NCI-H2227 (cell line): ENCODE data around the gene RGS9.

Source experiments
- DNase-seq: peaks from one replicate; lab custom pipeline; 2025; ENCODE audit not compliant: unreplicated experiment; lab: John Stamatoyannopoulos, UW

The RGS9 gene

DNA sequence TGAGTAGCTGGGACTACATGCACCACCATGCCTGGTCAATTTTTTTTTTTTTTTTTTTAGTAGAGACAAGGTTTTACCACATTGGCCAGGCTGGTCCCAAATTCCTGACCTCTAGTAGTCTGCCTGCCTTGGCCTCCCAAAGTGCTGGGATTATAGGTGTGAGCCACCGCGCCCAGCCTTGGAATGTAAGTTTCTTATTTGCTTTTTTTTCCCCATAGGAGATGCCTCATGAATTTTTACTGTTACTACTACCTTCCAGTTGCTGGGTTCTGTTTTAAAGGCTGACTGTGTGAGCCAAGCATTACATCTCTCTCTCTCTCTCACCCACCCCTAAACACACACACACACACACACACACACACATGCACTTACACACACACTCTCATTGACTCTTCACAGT lies 112.6 kb downstream of the RGS9 start:
- no peak for DNase-seq

DNA sequence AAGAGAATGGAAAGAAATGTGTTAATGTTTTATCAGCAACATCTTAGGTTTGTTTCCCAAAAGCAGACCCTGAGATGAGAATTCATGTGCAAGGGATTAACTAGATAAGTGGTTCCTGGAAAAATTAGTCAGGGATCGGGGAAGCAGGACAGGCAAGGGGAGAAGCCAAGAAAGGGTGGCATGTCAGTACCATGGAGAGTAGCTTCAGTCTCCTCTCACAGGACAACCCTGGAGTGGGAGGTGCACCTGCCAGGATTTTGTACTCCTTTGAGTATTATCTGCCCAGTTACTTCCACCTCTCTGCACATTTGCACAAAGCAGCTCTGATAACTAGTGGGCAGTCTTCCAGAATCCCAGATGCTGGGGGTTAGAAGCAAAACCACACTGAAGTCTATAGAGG lies 117.0 kb downstream of the RGS9 start:
- no peak for DNase-seq

GRCh38 chr17:65259281-65259680 lies 122.1 kb downstream of the RGS9 start:
- DNase-seq: no peak

DNA sequence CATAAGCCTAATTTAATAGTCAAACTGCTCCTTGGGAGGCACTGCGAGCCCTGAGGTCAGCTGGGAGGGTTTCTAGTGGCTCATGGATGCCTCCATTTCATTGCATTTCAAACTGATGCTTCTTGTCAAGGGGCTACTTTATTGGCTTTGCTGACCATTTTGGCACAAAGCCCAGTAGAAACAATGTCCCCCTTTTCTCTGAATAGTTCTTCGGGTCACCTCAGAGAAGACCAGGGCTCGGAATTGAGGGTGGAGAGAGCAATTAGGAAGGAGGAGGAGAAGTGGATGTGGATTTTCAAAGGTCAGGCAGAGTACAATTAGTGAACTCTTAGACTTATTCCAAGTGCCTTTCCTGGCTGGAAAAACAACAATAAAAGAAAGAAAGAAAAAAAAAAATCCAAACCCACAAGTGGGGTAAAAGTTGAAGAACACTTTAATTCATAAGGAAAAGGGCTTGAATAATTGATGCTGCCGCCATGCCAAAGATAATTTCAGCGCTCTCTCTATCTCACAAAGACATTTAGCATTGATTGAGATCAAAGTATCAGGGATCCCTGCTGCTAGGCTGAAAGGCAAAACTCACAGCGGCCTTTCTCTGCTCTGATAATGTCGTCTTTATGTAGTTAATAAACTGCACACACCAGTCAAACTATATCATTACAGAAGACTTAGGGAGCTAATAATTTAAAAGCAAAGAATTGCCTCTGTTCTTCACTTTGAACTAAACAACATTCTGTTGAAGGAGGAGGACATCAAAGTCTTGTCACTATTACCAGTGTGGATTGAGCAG lies 122.7 kb downstream of the RGS9 start:
- peak; percentile 97 for DNase-seq

GRCh38 chr17:65260626-65261025 lies 123.5 kb downstream of the RGS9 start:
- DNase-seq: peak; percentile 67

- DNase-seq: peak; percentile 20
These were observed 124.0 kb downstream of the RGS9 start for GRCh38 chr17:65261152-65261551.

- peak; percentile 40 for DNase-seq
These were observed 124.8 kb downstream of the RGS9 start for GRCh38 chr17:65261682-65262636.

GRCh38 chr17:65265276-65265675 lies 128.1 kb downstream of the RGS9 start:
- DNase-seq: no peak

DNA sequence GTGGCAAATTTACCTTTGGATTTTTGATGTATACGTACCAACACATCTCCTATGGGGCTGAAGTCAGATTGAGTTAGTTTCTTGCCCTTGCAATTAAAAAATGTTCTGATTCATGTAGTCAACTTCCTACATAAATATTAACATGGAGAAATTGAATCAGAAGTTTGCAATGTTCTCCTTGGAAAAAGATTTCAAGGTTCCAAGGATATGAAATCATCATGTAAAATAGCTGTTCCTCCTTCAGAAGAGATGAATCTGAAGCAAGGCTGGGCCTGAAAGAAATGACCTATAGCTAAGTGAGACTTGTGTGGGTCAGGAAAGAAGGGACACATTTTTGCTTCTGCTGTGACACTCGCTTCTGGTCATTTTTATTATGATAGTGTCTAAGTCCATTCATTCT lies 131.7 kb downstream of the RGS9 start:
- DNase-seq: no peak

DNA sequence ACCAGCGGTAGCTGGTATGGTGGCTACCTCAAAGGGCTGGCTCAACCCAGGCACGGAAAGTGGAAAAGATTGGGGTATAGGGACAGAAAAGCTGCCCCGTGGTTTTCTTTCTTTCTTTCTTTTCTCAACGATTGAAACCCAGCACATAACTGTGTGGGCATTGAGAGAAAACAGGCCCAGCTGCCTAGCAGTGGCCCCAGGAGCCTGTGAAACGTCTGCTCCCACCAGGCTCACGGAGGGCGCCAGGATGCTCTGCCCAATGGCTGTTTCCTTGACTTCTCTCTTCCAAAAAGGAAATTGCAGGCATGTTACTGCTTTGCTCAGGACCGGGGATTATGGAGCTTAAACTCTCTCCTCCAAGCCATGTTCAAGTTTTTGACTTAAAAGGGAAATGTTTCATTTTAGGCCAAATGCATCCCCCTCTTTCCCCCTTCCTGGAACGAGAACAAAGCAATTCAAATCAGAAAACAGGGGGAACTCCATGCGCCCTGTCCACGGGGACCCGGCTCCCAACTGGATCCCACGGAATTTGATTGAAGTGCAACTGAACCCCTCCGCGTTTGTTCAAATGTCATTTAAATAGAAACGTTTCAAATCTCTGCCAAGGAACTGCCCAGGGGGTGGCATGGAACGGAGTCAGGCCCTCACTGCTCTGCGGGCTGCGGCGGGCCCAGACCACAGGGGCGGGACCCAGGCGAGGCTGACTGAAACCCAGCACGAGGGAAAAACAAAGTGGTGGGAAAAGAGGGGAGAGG lies 133.5 kb downstream of the RGS9 start:
- no peak for DNase-seq

DNA sequence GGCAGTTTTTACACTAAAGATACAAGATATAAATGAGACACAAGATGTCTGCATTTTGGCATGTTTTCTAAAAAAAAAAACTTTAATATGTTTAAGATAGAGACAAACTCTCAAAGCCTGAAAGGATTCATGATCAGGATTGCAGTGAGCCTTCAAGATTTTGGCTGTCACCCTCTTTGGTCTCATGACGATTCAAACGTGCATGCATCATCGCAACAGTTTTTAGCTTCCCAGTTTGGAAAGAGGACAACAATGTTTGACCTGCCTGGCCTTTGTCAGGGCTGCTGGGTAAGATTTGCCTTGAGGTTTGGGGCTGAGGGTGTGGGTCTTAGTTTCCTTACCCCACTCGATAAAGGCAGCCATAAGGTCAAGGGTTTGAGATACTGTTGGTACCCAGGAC lies 134.1 kb downstream of the RGS9 start:
- DNase-seq: no peak
